GM12878 (cell line): ENCODE data around the gene RADIL. TPM values are rescaled to one million over a fixed set of nuclear protein-coding genes. Genes with fewer than 3 reads are reported as not detected.
"Not testable (repeated sequence)": the region's sequence is repeated elsewhere in the genome, so short reads cannot be mapped to it uniquely, and the experiment has no call there.

Experiments
- ATAC-seq: fragments of 200-7000 bp; cut with Tn5 transposase; 3 replicates; pipeline ENCODE4 v1.9.1; 2020; ENCODE audit warnings: mild to moderate bottlenecking, moderate library complexity
- BruUV-seq: library from RNA; stranded (reverse); fragments of 400-500 nt; replicated peaks from 2 replicates; lab custom pipeline; 2021; lab: Mats Ljungman, UMichigan
- CTCF ChIA-PET: fragments of 300-600 bp; sonication (Branson Sonifier 250); formaldehyde crosslinking; extraction: SDS; loops from one replicate; lab custom pipeline; 2021; ENCODE audit warnings: inconsistent platforms; lab: Yijun Ruan, JAX
- POLR2A ChIA-PET: fragments of 350-600 bp; formaldehyde crosslinking; extraction: SDS; loops from one replicate; lab custom pipeline; 2021; ENCODE audit warnings: inconsistent platforms; lab: Charles Lee
- RAD21 ChIA-PET: fragments of 300-600 bp; sonication (Branson Sonifier 250); formaldehyde crosslinking; loops from one replicate; lab custom pipeline; 2023; ENCODE audit warnings: antibody characterized with exemption; ENCODE audit not compliant: unreplicated experiment; lab: Charles Lee
- SMC1A ChIA-PET: fragments of 300-600 bp; sonication (Branson Sonifier 250); formaldehyde crosslinking; loops from one replicate; lab custom pipeline; 2023; ENCODE audit not compliant: unreplicated experiment, uncharacterized antibody; lab: Charles Lee
- DNase-seq: peaks from one replicate; pipeline ENCODE4 v3.0.0-alpha.2; 2011; ENCODE audit warnings: low read depth, low spot score
- FAIRE-seq: peaks from 3 replicates; lab custom pipeline; 2011; peaks lifted over from hg19 to GRCh38; lab: Jason Lieb, UNC
- H2AFZ ChIP-seq: 2 replicates; pipeline ENCODE4 v1.6.0; 2011; ENCODE audit warnings: low read depth, low read length, control low read depth; ENCODE audit not compliant: control insufficient read depth
- H3K27ac ChIP-seq: 2 replicates; pipeline ENCODE4 v1.5.1; 2011; ENCODE audit warnings: control low read depth; ENCODE audit not compliant: control insufficient read depth, insufficient read depth
- H3K27me3 ChIP-seq, 2 experiments: replicated peaks in 1 of 2; 2 replicates each; pipeline versions ENCODE4 v1.6.0 to v1.6.1; 2011; ENCODE audit warnings: low read length in 1 of 2; ENCODE audit not compliant: control insufficient read depth in 2 of 2, insufficient read depth in 2 of 2
- H3K36me3 ChIP-seq, 2 experiments: 2 replicates each; pipeline ENCODE4 v1.5.1; 2011; ENCODE audit warnings: low read length in 1 of 2; ENCODE audit not compliant: control insufficient read depth in 2 of 2, insufficient read depth in 2 of 2
- H3K4me1 ChIP-seq: 2 replicates; pipeline ENCODE4 v1.6.1; 2011; ENCODE audit warnings: mild to moderate bottlenecking, low read length, moderate library complexity, mixed read lengths; ENCODE audit not compliant: control insufficient read depth, insufficient read depth
- H3K4me2 ChIP-seq: 2 replicates; pipeline ENCODE4 v1.6.0; 2011; ENCODE audit warnings: control low read depth; ENCODE audit not compliant: control insufficient read depth, insufficient read depth
- H3K4me3 ChIP-seq: fragments of 200-600 bp; sonication (generic); 2 replicates; pipeline ENCODE4 v1.5.1; 2016
- H3K79me2 ChIP-seq: 2 replicates; pipeline ENCODE4 v1.6.0; 2011; ENCODE audit warnings: low read length; ENCODE audit not compliant: control insufficient read depth, insufficient read depth
- H3K9ac ChIP-seq: 2 replicates; pipeline ENCODE4 v1.8.0; 2011; ENCODE audit warnings: low read length, control low read depth, mixed read lengths; ENCODE audit not compliant: control insufficient read depth, insufficient read depth
- H3K9me3 ChIP-seq: replicated peaks from 3 replicates; pipeline ENCODE4 v1.5.1; 2011; ENCODE audit warnings: mild to moderate bottlenecking, low read length; ENCODE audit not compliant: control insufficient read depth, insufficient read depth
- H4K20me1 ChIP-seq: 2 replicates; pipeline ENCODE4 v1.6.0; 2011; ENCODE audit not compliant: control insufficient read depth, insufficient read depth
- TBL1XR1 ChIP-seq: IDR thresholded peaks from 2 replicates; pipeline ENCODE4 v1.6.1; 2012; ENCODE audit warnings: low read depth, low read length, improper control_type of control experiment
- WGBS: methylation state at CpG from one replicate; pipeline ENCODE4 v1.1.6; 2016; ENCODE audit warnings: low lambda C conversion rate; ENCODE audit not compliant: insufficient replicate concordance, insufficient coverage; ENCODE audit errors: missing lambda C conversion rate; 5-methylcytosine and 5-hydroxymethylcytosine counted together
- in situ Hi-C: fragments of 300-500 bp; cut with MboI; formaldehyde crosslinking; loops from 9 replicates; pipeline ENCODE4 v1.14.3; 2018; ENCODE audit warnings: mixed read lengths
- intact Hi-C: fragments of 100-400 bp; cut with micrococcal nuclease; formaldehyde crosslinking; loops from one replicate; pipeline ENCODE4 v1.14.2; 2022; ENCODE audit not compliant: unreplicated experiment
- polyA plus RNA-seq, 11 experiments: library from polyadenylated mRNA; depleted of rRNA in 4 of 11; unstranded in 6 of 11; stranded (reverse) in 5 of 11; fragments of >200 nt; fragmentation: Nextera tagmentation in 4 of 11; fragmentation: Illumina TruSeq in 1 of 11; extraction: Ambion mirVana in 4 of 11; extraction: Trizol in 1 of 11; gene quantifications; 1 replicate in 1 of 11; 2 replicates in 10 of 11; pipeline versions ENCODE4 v1.2.1 to v1.2.3, GENCODE V29; 2011 to 2016; ENCODE audit warnings: inconsistent platforms in 2 of 11, missing spikeins in 2 of 11, low read depth in 1 of 11
- total RNA-seq, 4 experiments: library from RNA; depleted of rRNA in 3 of 4; stranded (reverse); fragments of >200 nt in 3 of 4; fragmentation: Illumina TruSeq in 1 of 4; extraction: Trizol in 1 of 4; gene quantifications; 2 replicates each; pipeline versions ENCODE4 v1.2.1 to v1.2.3, GENCODE V29; 2013 to 2021

The RADIL gene
- total and polyA plus RNA-seq, 10 of the 15 experiments (the other 5 are each of a cell fraction or from before 2014, with no cell fraction given): 0.05 to 0.06 TPM; not detected in 8

DNA sequence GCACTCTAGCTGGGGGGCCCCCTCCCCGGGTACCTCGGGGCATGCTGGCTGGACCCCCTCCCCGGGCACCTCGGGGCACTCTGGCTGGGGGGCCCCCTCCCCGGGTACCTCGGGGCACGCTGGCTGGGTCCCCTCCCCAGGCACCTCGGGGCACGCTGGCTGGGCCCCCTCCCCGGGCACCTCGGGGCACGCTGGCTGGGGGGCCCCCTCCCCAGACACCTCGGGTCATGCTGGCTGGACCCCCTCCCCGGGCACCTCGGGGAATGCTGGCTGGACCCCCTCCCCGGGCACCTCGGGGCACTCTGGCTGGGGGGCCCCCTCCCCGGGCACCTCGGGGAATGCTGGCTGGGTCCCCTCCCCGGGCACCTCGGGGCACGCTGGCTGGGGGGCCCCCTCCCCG, 80.9 kb downstream of the RADIL start:
- H3K4me2 ChIP-seq, POLR2A ChIA-PET, H3K27ac ChIP-seq, H3K36me3 ChIP-seq, H3K27me3 ChIP-seq, H2AFZ ChIP-seq, DNase-seq, H3K4me1 ChIP-seq, SMC1A ChIA-PET, in situ Hi-C loops, FAIRE-seq, CTCF ChIA-PET, H3K9me3 ChIP-seq, RAD21 ChIA-PET, H3K4me3 ChIP-seq, BruUV-seq, intact Hi-C loops, ATAC-seq, H4K20me1 ChIP-seq, H3K9ac ChIP-seq, H3K79me2 ChIP-seq: not testable (repeated sequence)
- WGBS: 100% methylated on average over 4 of the region's 23 CpGs

DNA sequence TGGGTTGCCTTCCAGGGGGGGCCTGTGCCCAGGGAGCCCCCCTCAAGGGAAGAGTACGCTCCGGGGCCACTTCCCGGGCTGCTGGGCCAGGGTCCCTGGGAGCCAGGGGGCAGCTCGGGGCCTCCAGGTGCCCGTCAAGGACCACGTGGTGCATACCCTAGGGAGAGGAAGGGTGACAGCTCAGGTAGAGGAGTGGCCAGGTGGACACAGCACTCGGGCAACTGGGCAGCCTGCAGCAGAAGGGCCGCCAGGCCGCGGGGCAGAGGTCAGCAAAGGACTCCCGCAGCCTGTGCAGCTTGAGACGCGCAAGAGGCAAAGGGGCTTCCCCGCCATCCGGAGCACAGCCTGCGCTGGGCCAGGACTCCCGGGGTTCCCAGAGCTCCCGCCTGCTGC, 81.7 kb downstream of the RADIL start:
- H2AFZ ChIP-seq: no peak overlapping the region
- no peaks in the 10 kb centered on the region for H3K9me3 ChIP-seq
- FAIRE-seq: no peak
- no peak for DNase-seq
- H4K20me1 ChIP-seq: no peaks in the 10 kb centered on the region
- no peaks in the 10 kb centered on the region for H3K4me1 ChIP-seq
- TF ChIP-seq TBL1XR1: no peak
- POLR2A ChIA-PET: no interaction called here
- SMC1A ChIA-PET: no interaction called here
- WGBS: 62% methylated on average over 15 of the region's 18 CpGs
- H3K9ac ChIP-seq: no peak overlapping the region
- H3K27ac ChIP-seq: no peak overlapping the region
- intact Hi-C loops: no loop called here
- no peak overlapping the region for H3K4me3 ChIP-seq
- no peaks in the 10 kb centered on the region for H3K27me3 ChIP-seq
- no peak overlapping the region for H3K4me2 ChIP-seq
- H3K79me2 ChIP-seq: no peaks in the 10 kb centered on the region
- CTCF ChIA-PET: no interaction called here
- no peak for ATAC-seq
- BruUV-seq: no TSS peak
- RAD21 ChIA-PET: no interaction called here
- in situ Hi-C loops: no loop called here
- H3K36me3 ChIP-seq: no peaks in the 10 kb centered on the region
